ENCODE results near the gene HOXD12. TPM values are rescaled to one million over a fixed set of nuclear protein-coding genes. Genes with fewer than 3 reads are reported as not detected.
A peak's percentile ranks its signal among the peaks of the same experiment; 100 is the strongest.

The HOXD12 gene
- total RNA-seq, 1 experiment from 2014 or later, result 0.13 TPM

DNA sequence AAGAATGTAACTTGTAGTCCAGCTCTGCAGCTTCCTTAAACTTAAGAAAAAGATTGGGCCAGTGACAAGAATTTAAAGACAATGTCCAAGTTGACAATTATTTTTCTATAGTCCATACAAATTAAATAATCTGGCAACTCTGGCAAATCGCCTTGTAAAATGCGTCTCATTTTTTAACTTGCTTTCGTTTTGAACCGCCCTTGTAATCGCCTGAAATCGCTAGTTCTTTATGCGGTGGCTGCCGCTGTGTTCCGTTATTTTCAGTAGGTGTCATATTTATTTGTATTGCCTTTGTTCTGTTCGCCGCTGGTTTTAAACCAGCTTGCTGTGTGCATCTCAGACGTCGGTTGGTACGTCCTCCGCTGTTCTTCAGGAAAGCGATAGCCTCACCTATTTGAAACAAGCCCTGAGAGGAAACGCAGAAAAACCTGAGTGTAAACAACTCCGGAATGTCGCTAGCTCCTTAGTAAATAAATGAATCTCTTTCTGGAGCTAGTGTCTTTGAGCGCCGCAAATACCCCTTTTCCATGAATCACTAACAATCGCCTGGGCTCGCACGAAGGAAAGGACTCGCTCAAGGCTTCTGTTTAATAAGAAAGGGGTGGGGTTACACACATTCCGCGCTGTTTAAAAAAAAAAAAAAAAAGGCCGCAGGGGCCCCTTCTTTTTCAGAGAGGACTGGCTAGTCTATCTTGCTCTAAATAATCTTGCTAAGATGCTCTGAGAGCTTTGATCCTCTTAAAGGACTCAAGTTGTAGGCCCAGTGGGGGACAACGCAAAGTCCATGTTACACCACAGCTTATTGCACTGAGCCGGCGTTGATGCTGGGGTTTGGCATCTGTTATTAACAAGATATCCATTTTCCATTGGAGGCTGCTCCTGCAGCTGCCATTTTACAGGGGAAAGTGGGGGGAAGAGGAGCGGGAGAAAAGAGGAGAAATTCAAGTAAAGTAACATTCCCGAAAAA lies 32.9 kb downstream of the HOXD12 start:
- DNase-seq (ENCODE audit: low read depth, low spot score) (no peak), ATAC-seq (peak; percentile 47)
- peak overlapping the region; percentile 76 for H3K27ac ChIP-seq (ENCODE audit: low read length)
- intact Hi-C loops (cut with micrococcal nuclease; ENCODE audit: unreplicated experiment) (no loop called here), in situ Hi-C loops (cut with HindIII; ENCODE audit: low pct_unique_long_range_greater_than_20kb, low sequenced_read_pairs) (no loop called here)
- TF ChIP-seq SIN3A (IDR thresholded peaks at IDR 0.05; ENCODE audit: borderline replicate concordance, insufficient read depth, low read depth, low read length) (no peak), POLR2AphosphoS5 (IDR thresholded peaks at IDR 0.05; ENCODE audit: low read depth, low read length) (no peak), TCF7L2 (IDR thresholded peaks at IDR 0.05; ENCODE audit: low read depth, low read length) (no peak)
- TF ChIP-seq, protein P1, sequence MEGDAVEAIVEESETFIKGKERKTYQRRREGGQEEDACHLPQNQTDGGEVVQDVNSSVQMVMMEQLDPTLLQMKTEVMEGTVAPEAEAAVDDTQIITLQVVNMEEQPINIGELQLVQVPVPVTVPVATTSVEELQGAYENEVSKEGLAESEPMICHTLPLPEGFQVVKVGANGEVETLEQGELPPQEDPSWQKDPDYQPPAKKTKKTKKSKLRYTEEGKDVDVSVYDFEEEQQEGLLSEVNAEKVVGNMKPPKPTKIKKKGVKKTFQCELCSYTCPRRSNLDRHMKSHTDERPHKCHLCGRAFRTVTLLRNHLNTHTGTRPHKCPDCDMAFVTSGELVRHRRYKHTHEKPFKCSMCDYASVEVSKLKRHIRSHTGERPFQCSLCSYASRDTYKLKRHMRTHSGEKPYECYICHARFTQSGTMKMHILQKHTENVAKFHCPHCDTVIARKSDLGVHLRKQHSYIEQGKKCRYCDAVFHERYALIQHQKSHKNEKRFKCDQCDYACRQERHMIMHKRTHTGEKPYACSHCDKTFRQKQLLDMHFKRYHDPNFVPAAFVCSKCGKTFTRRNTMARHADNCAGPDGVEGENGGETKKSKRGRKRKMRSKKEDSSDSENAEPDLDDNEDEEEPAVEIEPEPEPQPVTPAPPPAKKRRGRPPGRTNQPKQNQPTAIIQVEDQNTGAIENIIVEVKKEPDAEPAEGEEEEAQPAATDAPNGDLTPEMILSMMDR (IDR thresholded peaks at IDR 0.05), result no peak
- TF ChIP-seq, protein P2, sequence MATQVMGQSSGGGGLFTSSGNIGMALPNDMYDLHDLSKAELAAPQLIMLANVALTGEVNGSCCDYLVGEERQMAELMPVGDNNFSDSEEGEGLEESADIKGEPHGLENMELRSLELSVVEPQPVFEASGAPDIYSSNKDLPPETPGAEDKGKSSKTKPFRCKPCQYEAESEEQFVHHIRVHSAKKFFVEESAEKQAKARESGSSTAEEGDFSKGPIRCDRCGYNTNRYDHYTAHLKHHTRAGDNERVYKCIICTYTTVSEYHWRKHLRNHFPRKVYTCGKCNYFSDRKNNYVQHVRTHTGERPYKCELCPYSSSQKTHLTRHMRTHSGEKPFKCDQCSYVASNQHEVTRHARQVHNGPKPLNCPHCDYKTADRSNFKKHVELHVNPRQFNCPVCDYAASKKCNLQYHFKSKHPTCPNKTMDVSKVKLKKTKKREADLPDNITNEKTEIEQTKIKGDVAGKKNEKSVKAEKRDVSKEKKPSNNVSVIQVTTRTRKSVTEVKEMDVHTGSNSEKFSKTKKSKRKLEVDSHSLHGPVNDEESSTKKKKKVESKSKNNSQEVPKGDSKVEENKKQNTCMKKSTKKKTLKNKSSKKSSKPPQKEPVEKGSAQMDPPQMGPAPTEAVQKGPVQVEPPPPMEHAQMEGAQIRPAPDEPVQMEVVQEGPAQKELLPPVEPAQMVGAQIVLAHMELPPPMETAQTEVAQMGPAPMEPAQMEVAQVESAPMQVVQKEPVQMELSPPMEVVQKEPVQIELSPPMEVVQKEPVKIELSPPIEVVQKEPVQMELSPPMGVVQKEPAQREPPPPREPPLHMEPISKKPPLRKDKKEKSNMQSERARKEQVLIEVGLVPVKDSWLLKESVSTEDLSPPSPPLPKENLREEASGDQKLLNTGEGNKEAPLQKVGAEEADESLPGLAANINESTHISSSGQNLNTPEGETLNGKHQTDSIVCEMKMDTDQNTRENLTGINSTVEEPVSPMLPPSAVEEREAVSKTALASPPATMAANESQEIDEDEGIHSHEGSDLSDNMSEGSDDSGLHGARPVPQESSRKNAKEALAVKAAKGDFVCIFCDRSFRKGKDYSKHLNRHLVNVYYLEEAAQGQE (IDR thresholded peaks at IDR 0.05; ENCODE audit: insufficient read depth in 1 of 2, low read depth in 2 of 2, low read length in 1 of 2), result no peak
- no peaks in the 10 kb centered on the region for H3K27me3 ChIP-seq (ENCODE audit: control insufficient read depth, insufficient read depth, low read length)
- H3K4me3 ChIP-seq (ENCODE audit: low read depth in 2 of 2, low read length in 2 of 2), result peak overlapping the region; percentile 35 to 47
- BruUV-seq (replicated peaks), result no TSS peak
- H3K9me3 ChIP-seq (ENCODE audit: control insufficient read depth, insufficient read depth, low read depth, low read length), result no peaks in the 10 kb centered on the region
- H3K4me1 ChIP-seq (ENCODE audit: control insufficient read depth, insufficient read depth, low read length), result peaks cover 14% of the 10 kb centered on the region
- CTCF ChIA-PET, result interaction anchor here (1.7 kb wide), 1 partner anchor 323 kb away, joined by 18 read pairs; no protein-coding TSS in a partner anchor
- POLR2A ChIA-PET, result interaction anchor here (0.6 kb wide), 1 partner anchor 1127 kb away, joined by 4 read pairs; no protein-coding TSS in a partner anchor
- no peaks in the 10 kb centered on the region for H3K36me3 ChIP-seq (ENCODE audit: control insufficient read depth, insufficient read depth, low read length)

DNA sequence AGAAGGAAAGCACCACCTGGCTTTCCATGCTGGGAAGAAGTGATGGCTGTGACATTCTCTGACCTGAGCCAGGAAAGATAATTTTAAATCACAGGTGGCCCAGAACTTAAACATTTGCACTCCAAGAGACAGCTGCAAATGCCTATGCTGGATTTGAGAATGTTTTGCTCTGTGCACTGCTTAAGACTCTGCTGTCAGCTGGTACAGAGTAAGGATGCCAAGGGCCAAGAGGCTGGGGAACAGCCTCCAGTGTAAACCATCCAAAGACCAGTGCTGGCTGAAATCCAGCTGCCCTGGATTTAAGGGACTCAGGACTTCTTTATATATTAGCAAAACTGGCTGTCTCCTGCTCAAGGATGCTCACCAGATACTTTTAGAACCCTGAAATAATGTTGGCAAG lies 33.8 kb downstream of the HOXD12 start:
- ATAC-seq (no peak), DNase-seq (ENCODE audit: low read depth, low spot score) (no peak)
- peaks cover 14% of the 10 kb centered on the region for H3K4me1 ChIP-seq (ENCODE audit: control insufficient read depth, insufficient read depth, low read length)
- in situ Hi-C loops (cut with HindIII; ENCODE audit: low pct_unique_long_range_greater_than_20kb, low sequenced_read_pairs) (no loop called here), intact Hi-C loops (cut with micrococcal nuclease; ENCODE audit: unreplicated experiment) (no loop called here)
- no peaks in the 10 kb centered on the region for H3K9me3 ChIP-seq (ENCODE audit: control insufficient read depth, insufficient read depth, low read depth, low read length)
- H3K36me3 ChIP-seq (ENCODE audit: control insufficient read depth, insufficient read depth, low read length), result no peaks in the 10 kb centered on the region
- BruUV-seq (replicated peaks), result no TSS peak
- H3K4me3 ChIP-seq (ENCODE audit: low read depth in 2 of 2, low read length in 2 of 2), result no peak overlapping the region
- H3K27me3 ChIP-seq (ENCODE audit: control insufficient read depth, insufficient read depth, low read length), result no peaks in the 10 kb centered on the region
- CTCF ChIA-PET, result interaction anchor here (0.5 kb wide), 1 partner anchor 289 kb away, joined by 4 read pairs; no protein-coding TSS in a partner anchor
- TF ChIP-seq TCF7L2 (IDR thresholded peaks at IDR 0.05; ENCODE audit: low read depth, low read length), result no peak
- TF ChIP-seq, protein P1 (IDR thresholded peaks at IDR 0.05), result no peak
- no peak for TF ChIP-seq SIN3A (IDR thresholded peaks at IDR 0.05; ENCODE audit: borderline replicate concordance, insufficient read depth, low read depth, low read length)
- TF ChIP-seq POLR2AphosphoS5 (IDR thresholded peaks at IDR 0.05; ENCODE audit: low read depth, low read length), result no peak
- TF ChIP-seq, protein P2 (IDR thresholded peaks at IDR 0.05; ENCODE audit: insufficient read depth in 1 of 2, low read depth in 2 of 2, low read length in 1 of 2), result no peak
- H3K27ac ChIP-seq (ENCODE audit: low read length), result no peak overlapping the region
- POLR2A ChIA-PET, result no interaction called here

Data from Panc1 (cell line).